Left kidney (tissue), 8 donors: ENCODE measurements around the gene RFNG. TPM values are rescaled to one million over a fixed set of nuclear protein-coding genes. Genes with fewer than 3 reads are reported as not detected.

Experiments
- DNase-seq: peaks from one replicate; pipeline ENCODE4 v3.0.0-alpha.2; 2013
- long read RNA-seq, 8 donors: transcript quantifications; one replicate each; lab custom pipeline, GENCODE V29; 2026
- polyA plus RNA-seq: library from polyadenylated mRNA; unstranded; fragments of 120-200 nt; gene quantifications from one replicate; pipeline ENCODE4 v1.2.1, GENCODE V29; 2013; ENCODE audit not compliant: insufficient read length

Gene RFNG, protein sequence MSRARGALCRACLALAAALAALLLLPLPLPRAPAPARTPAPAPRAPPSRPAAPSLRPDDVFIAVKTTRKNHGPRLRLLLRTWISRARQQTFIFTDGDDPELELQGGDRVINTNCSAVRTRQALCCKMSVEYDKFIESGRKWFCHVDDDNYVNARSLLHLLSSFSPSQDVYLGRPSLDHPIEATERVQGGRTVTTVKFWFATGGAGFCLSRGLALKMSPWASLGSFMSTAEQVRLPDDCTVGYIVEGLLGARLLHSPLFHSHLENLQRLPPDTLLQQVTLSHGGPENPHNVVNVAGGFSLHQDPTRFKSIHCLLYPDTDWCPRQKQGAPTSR
- polyA plus RNA-seq, result 37.3 TPM
- long read RNA-seq, donor 1, transcript RFNG-207 (6 exons, 2,082 nt), result minor isoform, 5 of 65 reads
- long read RNA-seq, donor 1, transcript RFNG-201 (8 exons, 1,828 nt), result minor isoform, 15 of 65 reads
- long read RNA-seq, donor 1, transcript RFNG-209 (1 exons, 2,886 nt), result major isoform, 39 of 65 reads
- long read RNA-seq, donor 1, partial matches to known transcripts, result 0 of 65 reads
- long read RNA-seq, donor 1, other reads (novel, unspliced or antisense), result 0 of 65 reads
- long read RNA-seq, donor 2, transcript RFNG-209 (1 exons, 2,886 nt), result major isoform, 19 of 28 reads
- long read RNA-seq, donor 2, partial matches to known transcripts, result 0 of 28 reads
- long read RNA-seq, donor 2, other reads (novel, unspliced or antisense), result 0 of 28 reads
- long read RNA-seq, donor 3, transcript RFNG-201 (8 exons, 1,828 nt), result minor isoform, 10 of 194 reads
- long read RNA-seq, donor 3, transcript RFNG-209 (1 exons, 2,886 nt), result major isoform, 22 of 194 reads
- long read RNA-seq, donor 3, partial matches to known transcripts, result 144 of 194 reads
- long read RNA-seq, donor 3, other reads (novel, unspliced or antisense), result 15 of 194 reads
- long read RNA-seq, donor 4, transcript RFNG-209 (1 exons, 2,886 nt), result major isoform, 7 of 7 reads
- long read RNA-seq, donor 4, partial matches to known transcripts, result 0 of 7 reads
- long read RNA-seq, donor 4, other reads (novel, unspliced or antisense), result 0 of 7 reads
- long read RNA-seq, donor 5, transcript RFNG-207 (6 exons, 2,082 nt), result minor isoform, 5 of 40 reads
- long read RNA-seq, donor 5, transcript RFNG-201 (8 exons, 1,828 nt), result minor isoform, 12 of 40 reads
- long read RNA-seq, donor 5, transcript RFNG-209 (1 exons, 2,886 nt), result major isoform, 20 of 40 reads
- long read RNA-seq, donor 5, partial matches to known transcripts, result 0 of 40 reads
- long read RNA-seq, donor 5, other reads (novel, unspliced or antisense), result 0 of 40 reads
- long read RNA-seq, donor 6, transcript RFNG-201 (8 exons, 1,828 nt), result minor isoform, 10 of 163 reads
- long read RNA-seq, donor 6, transcript RFNG-202 (7 exons, 994 nt), result minor isoform, 5 of 163 reads
- long read RNA-seq, donor 6, transcript RFNG-209 (1 exons, 2,886 nt), result major isoform, 24 of 163 reads
- long read RNA-seq, donor 6, partial matches to known transcripts, result 82 of 163 reads
- long read RNA-seq, donor 6, other reads (novel, unspliced or antisense), result 40 of 163 reads
- long read RNA-seq, donor 7, transcript RFNG-201 (8 exons, 1,828 nt), result minor isoform, 9 of 41 reads
- long read RNA-seq, donor 7, transcript RFNG-209 (1 exons, 2,886 nt), result major isoform, 22 of 41 reads
- long read RNA-seq, donor 7, partial matches to known transcripts, result 0 of 41 reads
- long read RNA-seq, donor 7, other reads (novel, unspliced or antisense), result 0 of 41 reads
- long read RNA-seq, donor 8, partial matches to known transcripts, result 0 of 7 reads
- long read RNA-seq, donor 8, other reads (novel, unspliced or antisense), result 0 of 7 reads

DNA sequence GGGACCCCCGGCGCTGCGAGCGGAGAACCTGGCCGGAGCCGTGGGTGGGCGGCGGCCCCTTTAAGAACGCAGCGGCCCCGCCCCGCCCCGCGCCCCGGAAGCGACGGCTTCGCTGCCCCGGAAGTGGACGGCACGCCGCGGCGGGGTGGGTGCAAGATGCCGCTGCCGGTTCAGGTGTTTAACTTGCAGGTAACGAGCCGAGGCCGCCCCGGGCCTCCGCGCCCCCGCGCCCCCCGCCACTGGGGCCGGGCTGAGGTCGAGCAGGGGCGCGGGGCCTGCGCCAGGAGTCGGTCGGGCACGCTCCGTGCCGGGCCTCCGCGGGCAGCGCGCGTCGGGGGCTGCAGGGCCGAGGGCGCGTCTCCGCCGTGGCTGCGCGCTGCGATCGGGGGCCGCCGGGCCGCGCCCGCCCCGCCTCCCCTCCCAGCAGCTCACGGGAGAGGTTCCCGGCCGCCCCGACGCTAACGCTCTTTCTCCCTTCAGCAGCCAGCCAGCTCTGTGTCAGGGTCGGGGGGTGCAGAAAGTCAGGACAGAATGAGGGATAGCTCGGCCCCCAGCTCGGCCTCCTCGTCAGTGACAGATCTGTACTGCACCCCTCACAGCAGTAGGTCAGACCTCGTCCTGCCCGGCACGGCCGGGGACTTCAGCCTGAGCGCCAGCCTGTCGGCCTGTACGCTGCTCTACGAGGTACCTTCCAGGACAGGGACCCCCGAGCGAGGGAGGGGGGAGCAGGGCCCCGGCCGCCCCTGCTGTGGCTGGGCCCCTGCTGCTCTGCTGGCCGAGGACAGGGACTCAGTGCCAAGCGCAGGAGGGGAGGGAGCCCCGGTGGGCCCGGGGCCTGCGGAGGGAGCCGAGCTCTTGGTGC is at the start of gene RFNG, which contains the start of gene GPS1:
RFNG (minus strand) TSS at position 36 of the 862 bp plus-strand sequence. CDS start 45 bp downstream, outside the sequence.
GPS1 (plus strand) TSS at position 123 of the 862 bp plus-strand sequence; CDS start at position 157, 34 bp downstream.
- DNase-seq, result no peak

GRCh38 chr17:82101301-82101715 is 49.7 kb upstream of the RFNG start:
- DNase-seq, result no peak

DNA sequence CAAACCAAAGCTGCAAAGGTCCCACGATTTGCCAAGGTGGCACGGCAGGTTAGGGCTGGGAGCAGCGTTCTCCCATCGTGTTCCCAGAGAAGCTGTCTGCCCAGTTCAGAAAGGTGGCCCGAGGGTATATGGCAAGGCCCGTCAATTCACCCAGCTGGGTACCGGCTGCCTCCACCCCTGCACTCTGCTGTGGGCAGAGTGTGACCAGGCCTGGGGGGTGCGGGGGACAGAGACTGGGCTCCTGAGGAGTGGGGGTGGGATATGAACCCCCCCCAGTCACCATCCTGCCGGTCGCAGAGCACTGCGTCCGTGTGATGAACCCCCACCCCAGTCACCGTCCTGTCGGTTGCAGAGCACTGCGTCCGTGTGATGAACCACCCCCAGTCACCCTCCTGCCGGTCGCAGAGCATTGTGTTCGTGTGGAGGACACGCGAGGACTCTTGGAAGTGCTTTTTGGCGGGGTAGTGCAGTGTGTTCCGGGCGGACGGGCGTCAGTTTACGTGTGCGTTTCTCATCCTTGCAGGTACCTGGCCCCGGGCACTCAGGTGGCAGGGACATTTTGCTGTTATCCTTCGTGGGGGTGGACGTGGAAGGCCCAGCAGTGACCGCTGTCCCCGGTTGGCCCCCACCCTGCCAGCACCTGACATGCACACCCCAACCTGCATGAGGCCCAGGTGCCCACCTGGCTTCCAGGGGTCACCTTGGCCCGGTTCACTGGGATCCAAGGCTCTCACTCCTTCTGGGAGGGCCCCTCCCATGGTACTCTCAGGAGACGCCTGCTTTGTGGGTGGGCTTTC is 49.1 kb upstream of the RFNG start:
- DNase-seq, result no peak

DNA sequence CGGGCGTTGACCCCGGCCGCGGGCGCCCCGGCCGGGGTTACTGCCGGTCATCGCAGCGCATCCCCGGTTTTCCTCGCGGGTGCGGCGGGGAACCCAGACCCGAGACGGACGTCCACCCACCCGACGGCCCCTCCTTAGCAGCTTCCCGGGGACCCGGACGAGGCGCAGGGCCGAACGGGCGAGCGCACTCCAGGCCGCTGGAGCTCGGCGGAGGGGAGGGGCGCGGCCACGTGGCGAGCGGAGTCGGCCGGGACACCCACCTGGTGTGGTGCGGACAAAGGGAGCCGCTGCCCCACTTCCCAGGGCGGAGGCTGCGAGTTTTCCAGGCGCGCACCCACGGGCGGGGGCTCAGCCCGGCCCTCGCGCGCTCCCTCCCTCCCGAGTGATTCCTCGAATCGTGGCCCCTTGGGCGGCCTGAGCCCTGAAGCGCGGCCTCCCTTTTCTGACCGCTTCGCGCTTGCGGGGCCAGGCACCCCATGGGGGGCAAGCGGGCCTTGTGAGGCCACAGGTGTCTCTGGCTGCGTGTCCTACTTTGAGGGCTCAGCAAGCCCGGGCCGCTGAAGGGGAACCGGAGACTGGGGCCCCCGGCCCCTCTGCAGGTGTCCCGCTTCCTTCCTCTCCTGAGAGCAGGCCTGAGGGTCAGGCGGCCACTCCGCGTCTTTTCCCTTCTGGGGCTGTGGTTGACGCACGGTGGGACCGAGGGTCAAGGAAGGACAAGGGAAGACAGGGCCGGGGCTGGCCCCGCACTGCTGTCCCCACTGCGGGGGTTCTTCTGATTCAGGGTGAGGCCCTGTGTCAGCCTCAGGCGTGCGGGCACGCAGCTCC is 47.5 kb upstream of the RFNG start:
- DNase-seq, result no peak

GRCh38 chr17:82098169-82098938 is 46.7 kb upstream of the RFNG start, which contains the start of gene FASN:
Gene FASN, minus strand, starts transcription at chr17:82098236. Its CDS starts 1,791 bp downstream, at chr17:82096445.
- DNase-seq, result peak; percentile 94

GRCh38 chr17:82097919-82098168 is 46.2 kb upstream of the RFNG start:
- DNase-seq, result no peak

DNA sequence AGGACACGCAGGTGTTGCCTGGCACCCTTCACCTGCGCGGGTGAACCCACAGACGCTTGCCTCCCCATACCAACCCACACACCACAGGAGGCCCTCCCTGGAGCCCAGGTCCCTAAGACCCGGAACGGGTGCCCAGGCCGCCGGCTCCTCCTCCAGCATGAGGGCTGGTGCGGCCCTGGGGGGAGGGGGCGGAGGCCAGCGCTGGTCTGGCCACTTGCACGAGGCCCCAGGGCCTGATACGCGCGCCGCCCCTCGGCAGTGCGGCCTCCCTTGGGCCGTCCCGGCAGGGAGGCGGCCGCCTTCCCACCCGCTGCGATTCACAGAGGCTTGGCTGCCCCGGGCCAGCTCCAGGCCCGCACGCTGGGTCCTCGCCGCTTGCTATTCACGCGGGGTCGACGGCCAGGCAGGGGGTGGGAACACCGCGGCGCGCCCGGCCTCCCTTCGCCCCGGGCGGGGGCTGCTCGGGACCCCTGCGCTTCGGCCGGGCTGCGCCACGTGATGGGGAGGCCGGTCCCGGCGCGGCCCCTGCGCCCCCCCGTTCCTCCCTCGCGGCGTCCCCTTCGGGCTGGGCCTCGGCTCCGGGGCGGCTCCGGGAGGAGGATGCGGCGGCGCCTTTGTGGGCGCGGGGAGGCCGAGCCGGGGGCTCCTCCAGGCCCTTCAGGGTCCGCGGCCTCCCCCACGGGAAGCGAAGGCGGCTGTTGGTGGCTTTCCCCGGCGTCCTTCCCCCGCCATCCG is 45.7 kb upstream of the RFNG start:
- no peak for DNase-seq

DNA sequence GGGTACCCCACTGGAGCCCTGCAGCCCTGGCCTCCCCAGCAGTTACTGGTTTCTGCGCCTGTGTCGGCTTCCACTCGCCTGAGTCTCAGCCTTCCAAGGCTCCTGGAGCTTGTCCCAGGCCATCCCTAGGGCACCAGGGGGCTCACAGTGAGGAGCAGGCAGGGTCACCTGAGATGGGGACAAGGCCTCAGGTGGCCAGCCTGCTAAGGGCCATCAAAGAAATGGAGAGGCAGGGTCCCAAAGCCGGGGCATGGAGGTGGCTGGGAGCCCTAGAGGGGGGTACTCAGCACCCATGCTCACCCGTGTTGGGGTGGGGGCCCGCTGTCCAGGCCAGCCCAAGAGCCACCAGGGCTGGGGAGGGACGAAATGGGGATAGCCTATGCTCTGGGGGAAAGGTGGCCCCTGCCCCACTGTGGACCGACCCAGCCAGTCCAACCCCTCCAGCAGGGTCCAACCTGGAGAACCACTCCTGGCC is 45.1 kb upstream of the RFNG start:
- no peak for DNase-seq

DNA sequence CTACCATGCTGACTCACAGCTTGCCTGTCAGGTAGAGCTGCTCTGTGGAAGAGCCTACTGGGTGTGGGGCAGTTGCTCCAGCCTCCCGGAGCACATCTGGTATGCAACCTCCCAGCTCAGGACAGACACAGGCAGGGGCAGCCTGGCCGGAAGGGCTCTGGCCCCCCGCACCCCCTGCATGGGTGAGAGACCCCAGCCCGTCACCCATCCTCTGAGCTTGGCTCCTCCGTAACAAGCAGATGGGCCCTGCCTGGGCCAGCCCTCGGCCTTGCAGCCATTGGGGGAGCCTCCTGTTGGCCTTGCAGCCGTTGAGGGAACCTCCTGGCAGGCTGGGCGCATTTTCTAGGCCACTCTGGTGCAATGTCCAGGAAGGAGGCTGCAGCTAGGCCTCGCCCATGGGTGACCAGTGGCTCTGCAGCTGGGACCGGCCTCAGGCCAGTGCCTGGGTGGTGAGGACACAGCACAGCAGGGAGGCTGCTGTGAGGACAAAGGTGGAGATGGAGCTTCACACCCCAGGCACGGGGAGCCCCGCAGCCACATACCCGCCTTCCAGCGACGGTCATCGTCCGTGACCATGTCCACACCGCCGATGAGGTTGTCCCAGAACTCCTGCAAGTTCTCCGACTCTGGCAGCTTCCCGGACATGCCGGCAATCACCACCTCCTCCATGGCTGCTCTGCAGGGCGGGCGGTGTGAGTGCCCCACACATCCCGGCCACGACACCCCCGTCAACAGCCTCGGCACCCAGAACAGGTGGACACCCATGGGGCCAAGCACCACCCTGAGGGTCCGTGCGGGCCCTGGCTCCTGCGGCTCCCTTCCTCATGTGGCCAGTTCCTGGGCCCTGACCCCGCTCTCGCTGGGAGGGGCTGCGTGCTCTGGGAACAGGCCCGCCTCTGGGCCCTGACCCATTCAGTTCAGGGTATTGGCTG is 44.4 kb upstream of the RFNG start:
- no peak for DNase-seq

- no peak for DNase-seq
Measured at GRCh38 chr17:82094931-82095776, 43.5 kb upstream of the RFNG start.

DNA sequence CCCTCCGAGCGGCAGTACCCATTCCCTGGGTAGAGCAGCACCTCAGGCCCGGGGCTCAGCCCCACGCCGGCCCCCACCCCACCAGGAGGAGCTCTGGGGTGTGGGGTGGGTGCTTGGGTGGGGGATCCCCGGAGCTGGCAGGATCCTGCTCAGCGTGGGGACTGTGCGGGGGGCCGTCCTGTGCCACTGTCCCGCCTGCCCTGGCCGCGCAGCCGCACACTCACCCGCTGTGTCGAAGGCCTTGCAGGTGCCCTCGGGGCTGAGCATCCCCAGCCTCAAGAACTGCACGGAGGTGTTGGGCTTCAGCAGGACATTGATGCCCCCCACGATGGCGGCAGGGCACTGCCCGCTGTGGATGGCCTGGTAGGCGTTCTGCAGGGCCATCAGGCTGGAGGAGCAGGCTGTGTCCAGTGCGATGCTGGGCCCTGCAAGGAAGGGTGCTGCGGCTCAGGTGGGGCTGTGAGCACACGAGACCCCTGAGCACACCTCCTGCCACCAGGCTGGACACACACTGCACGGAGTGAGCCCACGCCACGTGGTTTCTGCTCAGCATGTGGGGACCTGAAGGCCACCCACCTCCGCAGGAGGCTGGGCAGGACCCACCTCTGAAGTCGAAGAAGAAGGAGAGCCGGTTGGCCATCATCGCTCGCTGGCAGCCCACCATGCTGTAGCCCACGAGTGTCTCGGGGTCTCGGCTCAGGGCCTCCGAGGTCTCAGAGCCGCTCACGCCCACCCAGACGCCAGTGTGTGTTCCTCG is 41.6 kb upstream of the RFNG start:
- no peak for DNase-seq

DNA sequence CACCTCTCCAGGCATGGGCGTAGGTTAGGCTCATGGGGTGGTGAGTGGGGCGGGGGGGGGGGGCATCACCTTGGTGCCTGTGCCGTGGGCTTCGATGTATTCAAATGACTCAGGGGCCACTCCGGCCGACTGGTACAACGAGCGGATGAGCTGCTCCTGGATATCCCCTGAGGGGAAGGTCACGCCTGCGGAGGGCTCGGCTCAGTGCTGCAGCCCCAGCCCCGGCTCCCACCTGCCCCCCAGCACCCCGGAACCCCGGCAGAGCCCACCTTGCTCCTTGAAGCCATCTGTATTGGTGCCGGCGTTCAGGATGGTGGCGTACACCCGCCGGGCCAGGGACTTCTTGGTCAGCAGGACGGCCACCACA is 41.0 kb upstream of the RFNG start:
- DNase-seq, result no peak

DNA sequence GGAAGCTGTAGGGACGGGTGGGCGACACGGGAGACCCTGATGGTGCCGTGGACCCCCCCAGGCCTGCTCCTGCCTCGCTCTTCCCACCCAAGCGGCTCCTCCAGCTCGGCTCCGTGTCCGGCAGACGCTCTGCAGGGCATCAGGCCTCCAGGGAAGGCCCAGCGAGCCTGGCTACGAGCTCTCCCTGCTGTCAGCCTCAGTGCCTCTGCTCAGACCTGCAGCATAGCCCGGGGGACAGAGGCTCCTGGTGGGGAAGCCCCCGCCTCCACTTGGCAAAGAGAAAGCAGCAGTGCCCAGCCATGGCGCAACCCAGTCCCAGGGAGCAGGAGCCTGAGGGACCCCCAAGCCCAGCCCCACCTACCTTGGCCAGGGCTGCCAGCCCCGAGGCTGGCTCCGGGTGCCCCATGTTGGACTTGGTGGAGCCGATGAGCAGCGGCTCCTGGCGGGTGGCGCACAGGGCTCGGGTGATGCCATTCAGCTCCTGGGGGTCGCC is 40.5 kb upstream of the RFNG start:
- DNase-seq, result no peak
